Esophagus muscularis mucosa (tissue), 4 donors: ENCODE results near the gene GOPC. TPM values are rescaled to one million over a fixed set of nuclear protein-coding genes. Genes with fewer than 3 reads are reported as not detected.

Experiments used
- DNase-seq: peaks from one replicate; pipeline ENCODE4 v3.0.0-alpha.2; 2017; ENCODE audit errors: extremely low spot score
- H3K27ac ChIP-seq, 4 donors: fragments of 200-600 bp; sonication (generic); replicated peaks in 1 of 4; 1 replicate in 3 of 4; 2 replicates in 1 of 4; pipeline ENCODE4 v1.5.1; 2016 to 2019; ENCODE audit warnings: mild to moderate bottlenecking in 1 of 4
- H3K27me3 ChIP-seq, 4 donors: fragments of 200-600 bp; sonication (generic); one replicate each; pipeline versions ENCODE4 v1.5.1 to v1.6.0; 2016 to 2019
- H3K36me3 ChIP-seq, 4 donors: fragments of 200-600 bp; sonication (generic); one replicate each; pipeline ENCODE4 v1.5.1; 2016 to 2019
- H3K4me1 ChIP-seq, 4 donors: fragments of 200-600 bp; sonication (generic); one replicate each; pipeline ENCODE4 v1.5.1; 2016 to 2019
- H3K4me3 ChIP-seq, 4 donors: fragments of 200-600 bp; sonication (generic); 1 replicate in 2 of 4; 2 replicates in 2 of 4; pipeline ENCODE4 v1.5.1; 2016 to 2019; ENCODE audit warnings: mild to moderate bottlenecking in 4 of 4, moderate library complexity in 1 of 4
- H3K9me3 ChIP-seq, 4 donors: fragments of 200-600 bp; sonication (generic); 1 replicate in 3 of 4; 2 replicates in 1 of 4; pipeline ENCODE4 v1.5.1; 2016 to 2019
- CTCF ChIP-seq, 3 experiments: fragments of 200-600 bp in 2 of 3; fragments of 450-650 bp in 1 of 3; sonication (generic) in 2 of 3; IDR thresholded peaks; one replicate each; pipeline ENCODE4 v1.5.1; 2017 to 2019; ENCODE audit warnings: antibody characterized with exemption in 3 of 3, mild to moderate bottlenecking in 2 of 3, moderate library complexity in 1 of 3
- EP300 ChIP-seq: sonication (generic); formaldehyde crosslinking; IDR thresholded peaks from one replicate; pipeline ENCODE4 v1.6.1; 2017; ENCODE audit warnings: antibody characterized with exemption
- POLR2A ChIP-seq: fragments of 450-650 bp; IDR thresholded peaks from one replicate; pipeline ENCODE4 v1.6.1; 2017; ENCODE audit warnings: antibody characterized with exemption, moderate library complexity, mild to moderate bottlenecking, low read depth
- POLR2AphosphoS5 ChIP-seq, 2 donors: sonication (generic); formaldehyde crosslinking; IDR thresholded peaks; one replicate each; pipeline ENCODE4 v1.6.1; 2017; ENCODE audit warnings: antibody characterized with exemption in 2 of 2
- WGBS: methylation state at CpG from one replicate; pipeline ENCODE4 v1.1.5; 2018; 5-methylcytosine and 5-hydroxymethylcytosine counted together
- intact Hi-C: fragments of 100-400 bp; cut with DNase I; formaldehyde crosslinking; loops from one replicate; pipeline ENCODE4 v1.15.1; 2023
- total RNA-seq, 4 donors: library from RNA; depleted of rRNA; stranded (reverse); fragments of >200 nt; gene quantifications; one replicate each; pipeline versions ENCODE4 v1.1.0 to v1.2.1, GENCODE V29; 2016

The GOPC gene
- total RNA-seq, 4 donors from 2014 or later = 18.8 to 25.7 (median 22.8) TPM

DNA sequence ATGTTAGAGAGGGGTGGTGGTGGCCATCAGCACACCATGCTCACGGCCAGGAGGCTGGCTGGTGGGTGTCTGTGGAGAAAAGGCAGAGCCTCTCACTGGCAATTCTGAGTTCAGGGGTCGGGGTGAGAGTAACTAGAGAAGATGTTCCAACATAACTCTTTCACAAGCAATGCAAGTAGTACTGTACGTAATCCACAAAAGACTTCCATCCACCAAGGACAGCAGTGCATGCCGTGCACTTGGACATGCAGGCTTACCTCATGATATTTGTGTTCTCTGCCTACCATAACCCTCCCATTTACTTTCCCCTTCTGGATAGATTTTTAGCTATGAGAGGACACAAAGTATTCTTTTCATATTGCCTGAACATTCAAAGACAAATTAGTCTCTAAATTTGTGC lies 68.5 kb downstream of the GOPC start:
- no peaks in the 10 kb centered on the region for H3K4me1 ChIP-seq
- 92% methylated on average over 4 of the region's 4 CpGs for WGBS
- no peaks in the 10 kb centered on the region for H3K9me3 ChIP-seq
- H3K27me3 ChIP-seq = no peaks in the 10 kb centered on the region
- intact Hi-C loops = no loop called here
- peaks cover 0 to 10% (median 3%) of the 10 kb centered on the region in 4 donors for H3K36me3 ChIP-seq
- H3K27ac ChIP-seq = no peak overlapping the region
- H3K4me3 ChIP-seq = no peak overlapping the region
- no peak for DNase-seq
- no peak for TF ChIP-seq EP300
- no peak for TF ChIP-seq POLR2AphosphoS5 (IDR thresholded peaks at IDR 0.05)
- no peak for TF ChIP-seq CTCF (IDR thresholded peaks at IDR 0.05)
- no peak for TF ChIP-seq POLR2A

GRCh38 chr6:117531809-117532725 lies 70.2 kb downstream of the GOPC start:
- DNase-seq = no peak
- no peaks in the 10 kb centered on the region for H3K9me3 ChIP-seq
- no peak overlapping the region for H3K4me3 ChIP-seq
- no peak for TF ChIP-seq EP300
- no peak for TF ChIP-seq POLR2A
- no peak for TF ChIP-seq CTCF (IDR thresholded peaks at IDR 0.05)
- TF ChIP-seq POLR2AphosphoS5 (IDR thresholded peaks at IDR 0.05) = no peak
- H3K27ac ChIP-seq = no peak overlapping the region
- H3K27me3 ChIP-seq = no peaks in the 10 kb centered on the region
- H3K36me3 ChIP-seq = peaks cover 0 to 6% (median 2%) of the 10 kb centered on the region in 4 donors
- 92% methylated on average over 5 of the region's 5 CpGs for WGBS
- H3K4me1 ChIP-seq = no peaks in the 10 kb centered on the region
- intact Hi-C loops = no loop called here

- intact Hi-C loops = no loop called here
- no peak for TF ChIP-seq CTCF (IDR thresholded peaks at IDR 0.05)
- TF ChIP-seq EP300 = no peak
- TF ChIP-seq POLR2AphosphoS5 (IDR thresholded peaks at IDR 0.05) = no peak
Measured at GRCh38 chr6:117531346-117531745, 71.0 kb downstream of the GOPC start.

GRCh38 chr6:117530467-117531242 lies 71.7 kb downstream of the GOPC start:
- TF ChIP-seq EP300 (no peak), CTCF (IDR thresholded peaks at IDR 0.05) (no peak), POLR2A (no peak), POLR2AphosphoS5 (IDR thresholded peaks at IDR 0.05) (no peak)
- Histone ChIP-seq H3K27ac (no peak overlapping the region), H3K27me3 (no peaks in the 10 kb centered on the region), H3K4me1 (no peaks in the 10 kb centered on the region), H3K4me3 (no peak overlapping the region), H3K9me3 (no peaks in the 10 kb centered on the region), H3K36me3 (peaks cover 0 to 6% (median 2%) of the 10 kb centered on the region in 4 donors)
- no peak for DNase-seq
- WGBS = 95% methylated on average over 4 of the region's 4 CpGs
- intact Hi-C loops = no loop called here

More at GRCh38 chr6:117531346-117531745, 71.0 kb downstream of the GOPC start:
- Histone ChIP-seq H3K4me3 (no peak overlapping the region), H3K27ac (no peak overlapping the region), H3K36me3 (peaks cover 0 to 6% (median 2%) of the 10 kb centered on the region in 4 donors), H3K9me3 (no peaks in the 10 kb centered on the region), H3K4me1 (no peaks in the 10 kb centered on the region), H3K27me3 (no peaks in the 10 kb centered on the region)
- DNase-seq = no peak
- 68% methylated on average over 6 of the region's 6 CpGs for WGBS
